ENCODE measurements around the gene CD80.

Gene CD80

GRCh38 chr3:119538772-119539171 is 20.6 kb downstream of the CD80 start:
- H2AFZ ChIP-seq (ENCODE audit: low read length), result no peak overlapping the region
- H3K9ac ChIP-seq (ENCODE audit: low read length), result no peak overlapping the region
- no peak overlapping the region for H3K4me2 ChIP-seq (ENCODE audit: low read length)
- no peaks in the 10 kb centered on the region for H4K20me1 ChIP-seq (ENCODE audit: insufficient read depth, low read length)
- H3K9me3 ChIP-seq (ENCODE audit: low read length), result no peaks in the 10 kb centered on the region
- H3K36me3 ChIP-seq (ENCODE audit: insufficient read depth, low read length), result no peaks in the 10 kb centered on the region
- H3K27ac ChIP-seq (ENCODE audit: low read depth, low read length, poor library complexity, severe bottlenecking), result peak overlapping the region; percentile 12
- no peaks in the 10 kb centered on the region for H3F3A ChIP-seq (ENCODE audit: insufficient read depth, low read length)
- no peaks in the 10 kb centered on the region for H3K27me3 ChIP-seq (ENCODE audit: insufficient read depth, low read length)
- TF ChIP-seq CTCF (IDR thresholded peaks at IDR 0.05; ENCODE audit: low read length) (no peak), EZH2 (IDR thresholded peaks at IDR 0.05; ENCODE audit: borderline replicate concordance, low read length) (no peak)
- no peaks in the 10 kb centered on the region for H3K79me2 ChIP-seq (ENCODE audit: insufficient read depth, low read length)
- no peak overlapping the region for H3K4me3 ChIP-seq (ENCODE audit: low read depth, low read length, poor library complexity, severe bottlenecking)
- no peaks in the 10 kb centered on the region for H3K9me2 ChIP-seq (ENCODE audit: low read depth, low read length)
- peaks cover 14% of the 10 kb centered on the region for H3K4me1 ChIP-seq (ENCODE audit: insufficient read depth, low read length, severe bottlenecking)

DNA sequence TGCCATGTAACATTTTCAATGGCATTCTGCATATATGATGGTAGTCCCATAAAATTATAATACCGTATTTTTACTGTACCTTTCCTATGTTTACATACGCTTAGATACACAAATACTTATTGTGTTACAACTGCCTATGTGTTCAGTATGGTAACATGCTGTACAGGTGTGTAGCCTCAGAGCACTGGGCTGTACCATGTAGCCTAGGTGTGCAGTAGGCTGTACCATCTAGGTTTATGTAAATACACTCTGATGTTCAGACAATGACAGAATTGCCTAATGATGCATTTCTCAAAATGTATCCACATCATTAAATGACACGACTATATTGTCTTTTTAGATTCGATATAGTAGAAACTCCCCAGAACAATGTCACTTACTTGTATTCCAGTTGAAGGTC is 22.7 kb downstream of the CD80 start:
- no peak overlapping the region for H2AFZ ChIP-seq (ENCODE audit: low read length)
- peaks cover 14% of the 10 kb centered on the region for H3K4me1 ChIP-seq (ENCODE audit: insufficient read depth, low read length, severe bottlenecking)
- H3K9ac ChIP-seq (ENCODE audit: low read length), result no peak overlapping the region
- no peaks in the 10 kb centered on the region for H3K9me3 ChIP-seq (ENCODE audit: low read length)
- H4K20me1 ChIP-seq (ENCODE audit: insufficient read depth, low read length), result no peaks in the 10 kb centered on the region
- H3K27me3 ChIP-seq (ENCODE audit: insufficient read depth, low read length), result no peaks in the 10 kb centered on the region
- H3K79me2 ChIP-seq (ENCODE audit: insufficient read depth, low read length), result no peaks in the 10 kb centered on the region
- no peaks in the 10 kb centered on the region for H3K36me3 ChIP-seq (ENCODE audit: insufficient read depth, low read length)
- no peaks in the 10 kb centered on the region for H3F3A ChIP-seq (ENCODE audit: insufficient read depth, low read length)
- no peak for TF ChIP-seq EZH2 (IDR thresholded peaks at IDR 0.05; ENCODE audit: borderline replicate concordance, low read length)
- no peak for TF ChIP-seq CTCF (IDR thresholded peaks at IDR 0.05; ENCODE audit: low read length)
- H3K27ac ChIP-seq (ENCODE audit: low read depth, low read length, poor library complexity, severe bottlenecking), result no peak overlapping the region
- H3K9me2 ChIP-seq (ENCODE audit: low read depth, low read length), result no peaks in the 10 kb centered on the region
- H3K4me2 ChIP-seq (ENCODE audit: low read length), result no peak overlapping the region
- no peak overlapping the region for H3K4me3 ChIP-seq (ENCODE audit: low read depth, low read length, poor library complexity, severe bottlenecking)

DNA sequence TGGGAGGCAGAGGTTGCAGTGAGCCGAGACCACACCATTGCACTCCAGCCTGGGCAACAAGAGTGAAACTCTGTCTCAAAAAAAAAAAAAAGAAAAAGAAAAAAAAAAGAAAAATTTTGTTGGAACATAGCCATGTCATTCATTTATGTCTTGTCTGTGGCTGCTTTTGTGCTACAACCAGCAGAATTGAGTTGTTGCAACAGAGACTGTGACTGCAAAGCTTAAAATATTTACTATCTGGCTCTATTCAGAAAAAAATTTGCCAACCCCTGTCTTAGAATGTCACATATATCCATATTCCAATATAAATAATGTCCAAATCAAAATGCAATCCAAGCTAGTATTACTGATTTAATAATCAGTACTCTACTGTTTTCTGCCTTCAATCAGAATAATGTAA is 25.1 kb downstream of the CD80 start:
- TF ChIP-seq CTCF (IDR thresholded peaks at IDR 0.05; ENCODE audit: low read length), result no peak
- TF ChIP-seq EZH2 (IDR thresholded peaks at IDR 0.05; ENCODE audit: borderline replicate concordance, low read length), result no peak
- Histone ChIP-seq H3K36me3 (ENCODE audit: insufficient read depth, low read length) (no peaks in the 10 kb centered on the region), H3K27me3 (ENCODE audit: insufficient read depth, low read length) (no peaks in the 10 kb centered on the region), H3K27ac (ENCODE audit: low read depth, low read length, poor library complexity, severe bottlenecking) (no peak overlapping the region), H3K9me2 (ENCODE audit: low read depth, low read length) (no peaks in the 10 kb centered on the region), H4K20me1 (ENCODE audit: insufficient read depth, low read length) (no peaks in the 10 kb centered on the region), H3K79me2 (ENCODE audit: insufficient read depth, low read length) (no peaks in the 10 kb centered on the region), H3K4me1 (ENCODE audit: insufficient read depth, low read length, severe bottlenecking) (peaks cover 9% of the 10 kb centered on the region), H3K4me3 (ENCODE audit: low read depth, low read length, poor library complexity, severe bottlenecking) (no peak overlapping the region), H3K9me3 (ENCODE audit: low read length) (no peaks in the 10 kb centered on the region), H3K9ac (ENCODE audit: low read length) (no peak overlapping the region), H3F3A (ENCODE audit: insufficient read depth, low read length) (no peaks in the 10 kb centered on the region), H2AFZ (ENCODE audit: low read length) (no peak overlapping the region), H3K4me2 (ENCODE audit: low read length) (no peak overlapping the region)

Data from OCI-LY1 (cell line).